Stimulated activated CD8-positive, alpha-beta memory T cell treated with anti-CD3 and anti-CD28 coated beads, Interleukin-4, amount 100 ng/mL, for 1 hour (primary cell): Measurements from ENCODE around the gene PGAM2.
"Not testable (repeated sequence)": the region's sequence is repeated elsewhere in the genome, so short reads cannot be mapped to it uniquely, and the experiment has no call there.

Source experiments
- DNase-seq, 2 donors: peaks; one replicate each; pipeline ENCODE4 v3.0.0-alpha.2; 2020; ENCODE audit warnings: low read depth in 2 of 2, low spot score in 1 of 2

Gene PGAM2

DNA sequence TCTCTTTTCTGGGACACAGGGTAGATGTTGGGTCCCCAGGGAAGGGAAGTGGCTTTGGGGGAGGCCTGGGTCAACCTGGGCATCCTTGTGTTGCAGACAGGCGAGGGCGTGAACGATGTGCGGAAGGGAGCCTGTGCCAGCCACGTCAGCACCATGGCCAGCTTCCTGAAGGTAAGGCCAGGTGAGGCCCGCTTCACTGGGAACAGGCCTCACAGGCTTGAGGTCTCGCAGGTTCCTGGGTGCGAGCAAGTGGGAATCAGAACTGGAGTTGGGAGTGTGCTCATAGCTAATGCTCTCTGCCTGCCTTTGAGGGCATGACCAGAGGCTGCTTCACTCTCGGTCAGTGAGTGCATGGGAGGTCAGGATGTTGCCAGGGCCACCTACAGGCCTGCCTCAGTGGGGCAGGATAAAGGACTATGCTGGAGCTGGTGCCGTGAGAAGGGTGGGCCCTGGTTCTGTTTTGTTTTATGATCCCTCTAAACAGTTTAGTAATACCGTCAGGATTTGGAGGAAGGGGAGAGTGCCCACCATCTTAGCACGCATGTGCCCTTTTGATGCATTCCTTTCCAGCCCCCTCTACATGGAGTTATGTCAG, 12.5 kb downstream of the PGAM2 start:
- no peak for DNase-seq

DNA sequence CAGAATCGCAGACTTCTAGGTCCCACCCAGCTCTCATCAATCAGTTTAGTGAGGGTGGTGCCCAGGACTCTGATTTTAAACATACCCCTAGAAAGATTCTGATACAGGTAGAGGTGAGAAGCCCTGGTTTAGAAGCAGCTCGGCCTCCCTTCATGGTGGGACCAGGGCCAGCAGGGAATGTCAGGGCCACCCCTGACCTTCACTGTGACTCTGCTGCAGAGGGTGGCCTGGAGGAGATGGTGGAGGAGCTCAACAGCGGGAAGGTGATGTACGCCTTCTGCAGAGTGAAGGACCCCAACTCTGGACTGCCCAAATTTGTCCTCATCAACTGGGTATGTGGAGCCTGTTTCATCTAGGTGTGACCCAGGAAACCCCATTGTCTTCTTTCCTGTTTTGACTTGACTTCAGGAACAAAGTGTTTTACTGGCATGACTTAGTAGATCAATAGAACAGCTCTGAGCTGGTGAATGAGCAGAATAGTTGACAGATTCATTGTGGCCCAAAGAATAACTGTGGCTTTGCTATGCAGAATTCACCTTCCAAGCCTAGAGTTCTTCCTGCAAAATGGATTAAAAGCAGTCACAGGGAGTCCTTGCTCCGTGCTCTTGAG, 13.7 kb downstream of the PGAM2 start:
- no peak for DNase-seq

DNA sequence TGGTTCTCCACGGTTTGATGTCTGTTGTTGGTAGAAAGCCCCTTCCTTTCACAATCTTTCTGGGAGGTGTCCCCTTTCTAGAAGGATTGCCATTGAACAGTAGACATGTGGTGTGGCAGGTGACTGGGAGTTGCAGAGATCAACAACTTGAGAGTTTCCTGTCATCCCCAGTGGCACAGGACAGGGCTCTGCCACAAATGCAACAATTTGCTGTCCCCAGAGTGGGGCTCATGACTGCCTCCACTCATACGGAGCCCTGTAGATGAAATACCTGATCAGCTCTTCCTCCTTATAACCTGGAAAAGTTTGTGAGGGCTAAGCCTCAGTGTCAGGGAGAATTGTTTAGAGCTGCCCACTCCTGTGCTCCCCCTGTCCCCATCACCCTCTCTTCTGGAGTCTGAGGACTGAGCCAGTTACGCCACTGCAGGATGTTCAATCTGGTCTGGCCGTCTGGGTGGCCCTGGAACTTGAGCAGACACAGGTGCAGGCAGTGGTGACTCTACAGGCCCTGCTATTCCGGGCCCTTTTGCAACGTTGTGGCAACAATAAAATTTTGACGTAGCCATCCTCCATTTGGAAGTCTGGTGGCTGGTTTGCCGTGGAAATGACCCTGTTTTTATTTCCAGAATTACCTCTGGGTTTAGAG, 14.3 kb downstream of the PGAM2 start:
- DNase-seq: no peak

DNA sequence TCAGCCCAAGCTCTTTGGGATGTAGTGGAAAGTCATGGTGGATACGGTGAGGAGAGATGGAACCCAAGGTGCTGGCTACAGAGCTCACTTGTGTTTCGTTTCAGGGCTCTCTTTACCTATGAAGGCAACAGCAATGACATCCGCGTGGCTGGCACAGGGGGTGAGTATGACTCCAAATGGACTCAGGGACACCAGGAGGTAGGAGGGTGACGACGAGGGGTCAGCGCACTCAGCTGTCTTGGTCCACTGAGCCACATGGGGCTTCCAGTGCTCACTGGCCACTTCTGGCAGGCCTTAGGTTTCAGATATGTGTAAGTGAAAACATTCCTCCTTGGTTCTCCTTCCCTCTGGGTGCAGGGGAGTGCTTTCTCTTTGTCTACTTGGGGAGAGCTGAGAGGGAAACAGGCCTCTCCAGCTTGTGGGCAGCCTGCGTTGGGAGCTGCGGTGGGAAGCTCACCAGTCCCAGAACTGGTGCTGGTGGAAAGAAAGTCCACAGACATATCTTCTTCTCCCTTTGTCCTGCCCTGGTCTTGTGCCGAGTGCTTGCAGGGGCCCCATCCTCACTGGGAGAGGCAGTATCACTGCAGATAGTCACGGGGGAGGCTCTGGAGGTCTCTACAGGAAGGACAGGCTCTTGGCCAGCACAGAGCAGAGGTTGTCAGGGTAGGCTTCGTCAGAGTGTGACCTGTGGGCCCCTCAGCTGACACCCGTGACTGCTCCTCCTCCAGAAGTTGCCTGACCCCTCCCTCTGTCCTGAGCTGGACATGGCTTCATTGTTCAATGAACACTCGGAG, 15.0 kb downstream of the PGAM2 start:
- no peak for DNase-seq

DNA sequence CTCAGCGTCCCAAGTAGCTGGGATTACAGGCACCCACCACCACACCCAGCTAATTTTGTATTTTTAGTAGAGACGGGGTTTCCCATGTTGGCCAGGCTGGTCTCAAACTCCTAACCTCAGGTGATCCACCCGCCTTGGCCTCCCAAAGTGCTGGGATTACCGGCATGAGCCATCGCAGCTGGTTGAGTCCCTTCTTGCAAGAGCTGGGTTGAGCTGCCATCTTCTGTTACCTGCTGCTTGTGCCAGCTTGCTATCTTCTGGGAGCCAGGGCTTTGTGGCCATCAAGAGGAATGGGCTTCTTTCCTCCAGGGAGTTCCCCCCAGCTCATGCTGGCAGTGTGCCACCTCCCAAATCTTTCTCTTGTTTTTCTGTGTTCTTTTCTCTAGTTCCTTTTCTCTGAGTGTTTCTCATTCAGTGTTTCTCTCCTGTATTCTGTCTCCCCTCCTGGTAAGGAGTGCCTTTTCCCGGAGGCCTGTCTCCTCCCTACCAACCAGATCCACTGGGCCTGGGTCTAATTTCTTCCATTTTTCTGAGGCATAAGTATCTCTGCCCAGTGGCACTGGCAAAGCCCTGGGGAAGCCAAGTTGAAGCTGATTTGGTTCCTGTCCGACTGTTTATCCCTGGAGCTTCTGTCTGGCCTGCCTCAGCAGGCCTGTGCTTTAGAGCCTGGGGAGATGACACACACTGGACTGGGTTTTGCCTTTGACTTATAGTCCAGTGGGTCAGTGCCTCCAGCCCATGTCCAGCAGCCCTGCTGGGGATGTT, 17.2 kb downstream of the PGAM2 start:
- DNase-seq: no peak

DNA sequence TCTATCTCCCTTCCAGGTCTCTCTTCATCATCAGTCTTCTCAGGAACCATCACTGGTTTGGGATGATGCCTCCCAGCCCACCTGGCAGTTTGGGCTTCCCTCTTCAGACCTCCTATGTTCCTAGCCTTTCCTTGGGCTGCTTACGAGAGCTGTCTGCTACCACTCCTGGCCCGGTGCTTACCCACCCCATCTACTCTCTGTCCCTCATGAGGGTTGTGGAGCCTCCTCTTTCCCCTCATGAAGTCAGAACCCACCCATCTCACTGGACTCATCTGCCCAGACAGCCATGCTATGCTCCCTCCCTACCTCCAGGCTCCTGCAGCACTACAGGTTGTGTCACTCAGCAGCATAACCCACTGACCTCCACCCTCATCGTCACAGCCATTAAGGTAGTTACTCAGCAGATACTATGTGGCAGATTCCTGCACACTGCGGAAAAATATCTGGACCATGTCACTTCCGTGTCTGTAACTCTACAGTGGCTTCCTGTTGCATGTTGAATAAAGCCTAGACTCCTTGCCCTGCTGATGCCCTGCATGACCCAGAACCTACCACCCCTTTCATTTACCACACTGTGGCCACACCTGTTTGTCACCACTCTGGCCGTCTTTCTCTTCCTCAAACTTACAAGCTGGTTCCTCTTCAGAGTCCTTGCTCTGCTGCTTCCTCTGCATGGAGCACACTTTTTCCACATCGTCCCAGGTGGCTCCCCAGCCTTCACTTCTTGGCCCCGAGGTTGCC, 18.9 kb downstream of the PGAM2 start:
- DNase-seq: no peak

DNA sequence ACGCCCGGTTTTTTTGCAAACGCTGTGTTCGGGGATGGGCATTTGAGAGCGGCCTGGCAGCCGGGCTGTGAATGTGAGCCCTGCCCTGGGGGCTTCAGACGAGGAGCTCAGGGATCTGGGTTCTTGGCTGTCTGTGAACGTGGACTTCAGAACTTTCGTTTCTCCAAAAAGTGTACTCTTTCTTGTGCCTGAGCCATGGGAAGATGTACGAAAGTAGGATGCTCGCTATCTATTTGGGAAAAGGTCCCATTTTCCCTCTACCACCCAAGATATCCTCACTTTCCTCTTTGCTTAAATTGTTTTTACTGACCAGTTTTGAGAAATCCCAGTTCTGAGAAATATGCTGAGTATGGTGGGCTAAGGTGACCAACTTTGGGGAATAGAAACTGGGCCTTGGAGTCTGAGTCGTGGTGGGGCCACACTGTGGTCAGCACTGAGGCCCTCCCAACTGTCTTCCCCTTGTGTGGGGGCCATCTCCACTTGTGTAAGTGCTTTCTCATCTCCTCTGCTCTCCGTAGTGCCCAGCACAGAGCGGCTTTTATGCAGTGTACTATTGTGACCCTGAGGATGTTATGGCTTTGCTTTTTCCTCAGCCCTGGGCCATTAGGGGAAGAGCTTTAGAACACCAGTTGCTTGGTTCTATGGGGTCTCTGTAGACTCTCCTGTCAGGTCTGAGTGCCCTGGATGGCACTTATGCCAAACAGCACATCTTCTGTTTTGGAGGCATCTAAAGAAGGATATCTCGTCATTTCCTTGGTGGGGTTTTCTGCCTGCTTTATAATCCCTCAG, 19.9 kb downstream of the PGAM2 start:
- no peak for DNase-seq

DNA sequence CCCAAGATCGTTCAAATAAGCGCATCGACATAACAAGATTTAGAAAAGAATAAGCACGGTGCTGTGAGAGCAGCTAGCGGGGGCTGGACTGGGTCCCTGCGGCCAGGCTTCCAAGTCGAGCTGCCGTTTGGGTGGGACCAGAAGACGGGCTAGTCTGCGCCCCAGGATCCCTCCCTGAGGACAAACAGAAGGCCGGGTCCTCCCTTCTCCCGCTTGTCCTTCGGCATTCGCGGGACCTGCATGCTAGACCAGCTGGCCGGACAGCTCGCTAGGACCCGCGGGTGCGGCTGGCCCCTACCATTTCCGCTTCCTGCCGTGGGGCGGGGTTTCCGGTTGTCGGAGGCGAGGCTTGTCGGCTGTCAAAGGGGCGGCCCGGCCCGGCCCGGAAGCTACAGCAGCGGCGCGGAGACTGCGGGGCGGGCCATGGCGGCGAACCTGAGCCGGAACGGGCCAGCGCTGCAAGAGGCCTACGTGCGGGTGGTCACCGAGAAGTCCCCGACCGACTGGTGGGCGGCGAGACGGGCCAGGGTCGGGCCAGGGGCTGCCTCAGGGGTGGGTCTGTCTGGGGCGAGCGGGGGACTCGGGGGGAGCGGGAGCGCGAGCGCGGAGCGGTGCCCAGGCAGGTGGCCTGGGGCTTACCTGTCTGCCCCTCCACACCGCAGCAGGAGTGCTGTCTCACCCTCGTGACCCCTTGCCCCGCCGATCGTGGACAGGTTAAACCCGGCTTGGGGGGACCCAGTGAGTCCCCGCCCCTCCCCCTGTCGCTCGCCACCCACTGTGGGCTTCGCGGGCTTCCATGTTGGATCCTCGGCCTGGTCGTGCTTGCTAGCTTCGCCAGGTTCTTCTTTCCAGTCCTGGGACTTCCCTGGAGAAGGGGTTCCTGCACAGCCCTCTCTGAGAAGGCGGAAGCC, 20.8 kb downstream of the PGAM2 start, which contains the start of gene DBNL:
Gene DBNL (plus strand): TSS at position 388 of the 911 bp plus-strand sequence. CDS start 36 bp downstream, at position 424.
- DNase-seq: peak; percentile 77 to 84

DNA sequence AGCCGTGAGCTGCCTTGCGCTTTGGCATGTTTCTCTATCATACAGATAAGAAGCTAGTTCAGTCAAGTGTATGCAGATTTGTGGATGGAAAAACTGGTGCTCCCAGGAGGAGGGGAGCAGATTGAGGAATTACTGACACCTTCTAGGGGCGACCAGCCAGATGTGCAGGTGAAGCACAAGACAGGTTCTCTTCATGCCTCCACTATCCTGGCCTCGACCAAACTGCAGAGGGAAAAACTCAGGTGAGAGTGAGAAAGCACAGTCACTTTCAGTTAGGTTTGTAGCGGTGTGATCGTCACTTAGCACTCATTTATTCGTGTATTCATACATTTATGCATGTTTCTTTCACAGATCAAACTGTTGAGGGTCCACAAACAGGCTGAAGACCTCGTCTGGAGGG, 21.5 kb downstream of the PGAM2 start:
- no peak for DNase-seq

DNA sequence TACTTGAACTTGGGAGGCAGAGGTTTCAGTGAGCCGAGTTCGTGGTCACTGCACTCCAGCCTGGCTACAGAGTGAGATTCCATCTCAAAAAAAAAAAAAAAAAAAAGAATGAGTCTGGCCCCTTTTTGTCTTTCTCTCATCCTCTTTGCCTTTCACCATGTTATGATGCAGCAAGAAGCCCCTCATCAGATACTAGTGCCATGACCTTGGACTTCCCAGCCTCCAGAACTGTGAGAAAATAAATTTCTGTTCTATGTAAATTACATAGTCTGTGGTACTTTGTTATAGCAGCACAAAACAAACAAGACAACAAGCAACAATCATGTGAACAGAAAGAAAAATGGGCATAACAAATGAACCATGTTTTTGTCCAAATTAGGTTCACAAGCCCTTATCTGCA, 23.1 kb downstream of the PGAM2 start:
- DNase-seq: no peak

DNA sequence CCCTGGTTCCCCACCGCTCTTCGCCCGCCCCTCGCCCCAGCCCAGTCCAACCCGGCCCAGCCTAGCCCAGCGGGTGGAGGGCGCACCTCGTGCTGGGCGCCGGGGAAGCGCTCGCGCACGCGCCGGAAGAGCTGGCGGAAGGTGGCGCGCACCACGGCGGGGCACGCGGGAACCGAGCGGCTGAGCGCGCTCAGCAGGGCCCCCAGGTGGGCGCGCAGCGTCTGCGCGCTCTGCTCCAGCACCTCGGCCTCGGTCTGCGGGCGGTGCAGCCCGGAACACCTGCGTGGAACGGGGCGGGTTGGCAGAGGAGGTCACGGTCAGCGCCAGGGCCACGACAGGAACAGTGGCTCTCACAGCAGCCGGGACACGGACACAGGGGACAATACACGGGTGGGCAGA, 24.9 kb downstream of the PGAM2 start:
- DNase-seq: peak in 1 of 2 donors; percentile 29

DNA sequence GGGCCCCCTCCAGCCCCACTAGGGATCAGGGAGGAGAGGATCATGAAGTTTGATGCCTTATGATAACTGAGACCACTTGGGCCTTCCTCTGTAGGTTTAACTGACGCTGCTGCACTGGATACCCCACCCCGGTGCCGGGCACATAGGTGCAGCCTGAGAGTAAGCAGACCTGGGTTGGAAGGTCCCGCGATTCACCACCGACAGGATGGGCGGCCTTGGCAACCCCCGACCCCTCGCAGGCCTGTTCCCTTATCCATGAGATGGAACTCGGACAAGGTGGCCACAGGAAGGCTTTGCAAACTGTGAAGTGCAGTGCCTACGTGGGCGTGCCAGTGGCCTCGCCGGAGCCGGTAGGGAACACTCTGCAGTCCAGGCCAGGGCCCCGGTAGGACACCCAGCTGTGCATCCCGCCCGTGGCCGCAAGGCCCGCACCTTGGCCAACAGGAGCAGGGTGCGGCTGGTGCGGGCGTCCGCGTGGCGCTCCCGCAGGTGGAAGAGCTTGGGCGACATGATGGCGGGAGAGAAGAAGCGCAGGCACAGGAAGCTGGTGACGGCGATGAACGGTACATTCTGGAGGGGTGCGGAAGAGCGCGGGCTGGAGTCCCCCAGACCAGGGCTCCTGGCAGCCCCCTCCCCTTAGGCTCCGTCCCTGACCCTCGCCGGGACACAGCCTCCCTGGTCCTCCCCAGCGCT, 25.4 kb downstream of the PGAM2 start:
- not testable (repeated sequence) for DNase-seq

DNA sequence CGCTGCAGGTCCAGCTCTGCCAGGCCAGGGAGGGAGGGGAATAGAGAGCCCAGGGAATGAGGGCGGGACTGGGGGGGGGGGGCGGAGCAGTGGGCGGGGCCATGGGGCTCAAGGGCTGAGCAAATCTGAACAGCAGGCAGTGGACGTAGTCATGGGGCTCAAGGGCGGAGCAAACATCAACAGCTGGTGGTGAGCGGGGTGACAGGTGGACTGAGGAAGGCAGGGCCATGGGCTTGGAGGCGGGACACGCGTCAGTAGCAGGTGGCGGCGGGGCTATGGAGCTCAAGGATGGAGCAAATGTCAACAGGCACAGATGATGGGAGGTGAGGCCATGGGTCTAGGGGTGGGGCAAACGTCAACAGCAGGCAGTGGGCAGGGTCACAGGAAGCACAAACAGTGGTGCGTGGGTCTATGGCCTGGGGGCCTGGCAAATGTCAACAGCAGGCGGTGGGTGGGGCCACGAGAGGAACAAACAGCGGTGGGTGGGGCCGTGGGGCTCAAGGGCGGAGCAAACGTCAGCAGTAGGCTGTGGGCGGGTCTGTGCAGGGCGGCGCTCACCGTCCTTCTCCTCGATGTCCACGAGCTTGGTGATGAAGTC, 26.3 kb downstream of the PGAM2 start:
- DNase-seq: peak; percentile 46 to 53

DNA sequence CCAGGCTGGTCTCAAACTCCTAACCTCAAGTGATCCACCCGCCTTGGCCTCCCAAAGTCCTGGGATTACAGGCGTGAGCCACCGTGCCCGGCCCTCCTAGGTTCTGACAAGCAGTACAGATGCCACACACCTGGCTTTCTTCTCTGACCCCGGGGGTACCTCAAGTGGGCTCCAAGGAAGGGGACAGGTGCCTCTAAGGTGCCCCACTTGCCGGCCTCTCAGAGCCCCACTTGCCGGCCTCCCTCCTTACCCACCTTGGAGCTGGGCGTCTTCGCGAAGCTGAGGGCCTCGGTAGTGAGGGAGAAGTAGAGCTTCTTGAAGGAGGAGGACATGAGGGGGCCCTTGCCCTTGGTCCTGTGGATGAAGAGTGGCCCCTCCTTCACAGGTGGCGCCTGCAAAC, 26.8 kb downstream of the PGAM2 start:
- not testable (repeated sequence) for DNase-seq

DNA sequence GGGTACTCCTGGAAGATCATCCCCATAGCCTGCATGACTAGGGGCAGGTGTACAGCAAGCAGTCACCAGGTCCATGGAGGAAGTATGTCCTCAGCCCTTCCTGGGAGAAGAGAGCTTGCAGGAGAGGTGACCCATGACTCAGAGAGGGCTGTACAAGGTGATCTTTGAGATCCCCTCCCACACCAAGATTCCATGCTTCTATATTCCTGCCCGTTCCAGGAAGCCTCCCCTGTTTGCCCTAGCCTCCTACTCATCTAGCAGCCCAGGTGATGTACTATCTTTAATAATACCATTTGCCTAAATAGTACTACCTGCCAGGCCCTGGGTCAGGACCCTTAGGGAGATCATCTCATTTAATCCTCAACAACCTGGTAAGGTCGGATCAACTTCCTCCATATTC, 27.4 kb downstream of the PGAM2 start:
- not testable (repeated sequence) for DNase-seq

DNA sequence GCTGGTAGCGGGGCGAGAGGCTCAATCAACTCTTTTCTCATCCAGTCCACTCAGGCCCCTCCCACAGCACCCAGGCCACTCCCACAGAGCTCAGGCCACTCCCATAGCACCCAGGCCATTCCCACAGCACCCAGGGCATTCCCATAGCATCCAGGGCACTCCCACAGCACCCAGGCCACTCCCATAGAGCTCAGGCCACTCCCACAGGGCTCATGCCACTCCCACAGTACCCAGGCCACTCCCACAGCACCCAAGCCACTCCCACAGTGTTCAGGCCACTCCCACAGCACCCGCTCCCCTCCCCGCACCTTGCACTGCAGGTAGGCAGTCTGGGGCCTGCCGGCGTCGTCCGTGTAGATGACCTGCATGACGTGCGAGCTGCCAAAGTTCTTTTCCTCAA, 29.0 kb downstream of the PGAM2 start:
- not testable (repeated sequence) for DNase-seq
